Measurements from ENCODE around the gene CDH4. TPM values are rescaled to one million over a fixed set of nuclear protein-coding genes. Genes with fewer than 3 reads are reported as not detected.

The CDH4 gene
- total and polyA plus RNA-seq, 9 of the 15 experiments (the other 6 are each of a cell fraction or from before 2014, with no cell fraction given) = 0.04 TPM; not detected in 8

- no peak overlapping the region for H3K4me3 ChIP-seq
- no TSS peak for BruUV-seq (replicated peaks)
- no peaks in the 10 kb centered on the region for H3K9me1 ChIP-seq (ENCODE audit: control insufficient read depth, insufficient read depth, low read length)
- H3K4me2 ChIP-seq (ENCODE audit: insufficient read depth, low read length) = no peak overlapping the region
- H2AFZ ChIP-seq (ENCODE audit: low read depth, low read length) = no peak overlapping the region
- H3K4me1 ChIP-seq (replicated peaks in 1 of 2; ENCODE audit: control insufficient read depth in 2 of 2, insufficient read depth in 2 of 2, low read length in 2 of 2) = no peaks in the 10 kb centered on the region; a peak in 1 of 5 replicates
- H4K20me1 ChIP-seq (replicated peaks; ENCODE audit: control insufficient read depth, insufficient read depth, low read length) = no peaks in the 10 kb centered on the region; the same call in 1 of the 2 replicates
- TF ChIP-seq PHF20 (IDR thresholded peaks at IDR 0.05; ENCODE audit: partially characterized antibody) = no peak
- peak in 1 of 2 experiments; percentile 74; a peak in 1 of 3 replicates for TF ChIP-seq CBX3 (IDR thresholded peaks at IDR 0.05; ENCODE audit: borderline replicate concordance in 1 of 2, low read length in 2 of 2)
- POLR2A ChIA-PET = interaction anchor here (0.6 kb wide), 1 partner anchor 609 kb away, joined by 3 read pairs; no protein-coding TSS in a partner anchor
- no peak for FAIRE-seq
- no peak for DNase-seq (ENCODE audit: extremely low read depth in 1 of 4, low spot score in 3 of 4)
- H3K79me2 ChIP-seq (ENCODE audit: control insufficient read depth, insufficient read depth, low read length) = no peaks in the 10 kb centered on the region
- 0% methylated on average over 6 of the region's 6 CpGs for WGBS (ENCODE audit: insufficient coverage, low coverage, missing lambda C conversion rate)
- no peaks in the 10 kb centered on the region for H3K36me3 ChIP-seq (ENCODE audit: control insufficient read depth, insufficient read depth, low read length)
- H3K9me3 ChIP-seq (replicated peaks; ENCODE audit: control insufficient read depth, insufficient read depth, low read depth, low read length) = no peaks in the 10 kb centered on the region; the same call in 1 of the 2 replicates
- in situ Hi-C loops (cut with MboI) = no loop called here
- H3K27ac ChIP-seq (ENCODE audit: extremely low read depth, low read depth, low read length) = no peak overlapping the region
- H3K9ac ChIP-seq (ENCODE audit: insufficient read depth in 1 of 2, low read depth in 2 of 2, low read length in 2 of 2) = no peak overlapping the region
- ATAC-seq = no peak
- intact Hi-C loops (cut with micrococcal nuclease) = no loop called here
- CTCF ChIA-PET (ENCODE audit: low intra/inter-chr PET ratio) = no interaction called here
- peaks cover 0 to 43% of the 10 kb centered on the region in 2 experiments; a peak in 3 of 5 replicates for H3K27me3 ChIP-seq (ENCODE audit: control insufficient read depth in 2 of 2, insufficient read depth in 2 of 2, low read length in 2 of 2)
Measured at GRCh38 chr20:61871160-61871559, 619.1 kb downstream of the CDH4 start.

GRCh38 chr20:61871913-61872312 lies 619.9 kb downstream of the CDH4 start:
- ChIA-PET POLR2A (no interaction called here), CTCF (ENCODE audit: low intra/inter-chr PET ratio) (no interaction called here)
- no peaks in the 10 kb centered on the region; the same call in 1 of the 2 replicates for H4K20me1 ChIP-seq (replicated peaks; ENCODE audit: control insufficient read depth, insufficient read depth, low read length)
- intact Hi-C loops (cut with micrococcal nuclease) (no loop called here), in situ Hi-C loops (cut with MboI) (no loop called here)
- H3K36me3 ChIP-seq (ENCODE audit: control insufficient read depth, insufficient read depth, low read length) = no peaks in the 10 kb centered on the region
- H3K27ac ChIP-seq (ENCODE audit: extremely low read depth, low read depth, low read length) = no peak overlapping the region
- no peak overlapping the region for H3K4me2 ChIP-seq (ENCODE audit: insufficient read depth, low read length)
- H2AFZ ChIP-seq (ENCODE audit: low read depth, low read length) = no peak overlapping the region
- no peak overlapping the region for H3K4me3 ChIP-seq
- H3K4me1 ChIP-seq (replicated peaks in 1 of 2; ENCODE audit: control insufficient read depth in 2 of 2, insufficient read depth in 2 of 2, low read length in 2 of 2) = no peaks in the 10 kb centered on the region; a peak in 1 of 5 replicates
- no peak overlapping the region for H3K9ac ChIP-seq (ENCODE audit: insufficient read depth in 1 of 2, low read depth in 2 of 2, low read length in 2 of 2)
- BruUV-seq (replicated peaks) = no TSS peak
- no peaks in the 10 kb centered on the region; the same call in 1 of the 2 replicates for H3K9me3 ChIP-seq (replicated peaks; ENCODE audit: control insufficient read depth, insufficient read depth, low read depth, low read length)
- ATAC-seq (no peak), FAIRE-seq (no peak), DNase-seq (ENCODE audit: extremely low read depth in 1 of 4, low spot score in 3 of 4) (no peak)
- no peaks in the 10 kb centered on the region for H3K9me1 ChIP-seq (ENCODE audit: control insufficient read depth, insufficient read depth, low read length)
- H3K79me2 ChIP-seq (ENCODE audit: control insufficient read depth, insufficient read depth, low read length) = no peaks in the 10 kb centered on the region
- WGBS (ENCODE audit: insufficient coverage, low coverage, missing lambda C conversion rate) = 0% methylated on average over 5 of the region's 8 CpGs
- peaks cover 0 to 50% of the 10 kb centered on the region in 2 experiments; a peak in 3 of 5 replicates for H3K27me3 ChIP-seq (ENCODE audit: control insufficient read depth in 2 of 2, insufficient read depth in 2 of 2, low read length in 2 of 2)
- TF ChIP-seq ZNF274 (IDR thresholded peaks at IDR 0.05; ENCODE audit: borderline replicate concordance, low read depth, low read length) = no peak
- no peak for TF ChIP-seq JUNB (CRISPR knock-in tag; conservative IDR thresholded peaks at IDR 0.05)
- TF ChIP-seq TGIF2 (CRISPR knock-in tag; IDR thresholded peaks at IDR 0.05) = no peak
- TF ChIP-seq ZNF282 (CRISPR knock-in tag; IDR thresholded peaks at IDR 0.05) = no peak
- TF ChIP-seq KLF16 (IDR thresholded peaks at IDR 0.05) = no peak
- no peak for TF ChIP-seq ZNF318 (IDR thresholded peaks at IDR 0.05; ENCODE audit: borderline replicate concordance in 1 of 2, low read depth in 1 of 2)
- TF ChIP-seq EHMT2 (IDR thresholded peaks at IDR 0.05) = no peak
